CD14-positive monocyte (primary cell): Measurements from ENCODE around the gene PFDN4. TPM values are rescaled to one million over a fixed set of nuclear protein-coding genes. Genes with fewer than 3 reads are reported as not detected.

Source experiments
- DNase-seq, 3 donors: peaks; one replicate each; pipeline ENCODE4 v3.0.0-alpha.2; 2011 to 2022
- H2AFZ ChIP-seq: 2 replicates; pipeline ENCODE4 v1.6.0; 2012; ENCODE audit warnings: mild to moderate bottlenecking, low read depth, low read length, inconsistent platforms; ENCODE audit not compliant: insufficient read depth, poor library complexity, severe bottlenecking
- H3K27ac ChIP-seq, 2 donors: 1 replicate in 1 of 2; 2 replicates in 1 of 2; pipeline ENCODE4 v1.5.1; 2012 to 2013; ENCODE audit warnings: low read length in 2 of 2, control low read depth in 1 of 2, inconsistent platforms in 1 of 2, low read depth in 1 of 2, mild to moderate bottlenecking in 1 of 2
- H3K27me3 ChIP-seq, 2 donors: one replicate each; pipeline versions ENCODE4 v1.6.0 to v1.6.1; 2011 to 2013; ENCODE audit warnings: low read length in 2 of 2; ENCODE audit not compliant: control insufficient read depth in 2 of 2, insufficient read depth in 2 of 2
- H3K36me3 ChIP-seq, 2 donors: replicated peaks in 1 of 2; 1 replicate in 1 of 2; 2 replicates in 1 of 2; pipeline versions ENCODE4 v1.5.1 to v1.6.1; 2012 to 2013; ENCODE audit warnings: low read length in 2 of 2, control low read depth in 1 of 2, inconsistent platforms in 1 of 2, mild to moderate bottlenecking in 1 of 2; ENCODE audit not compliant: insufficient read depth in 2 of 2, control insufficient read depth in 1 of 2
- H3K4me1 ChIP-seq, 2 donors: 1 replicate in 1 of 2; 2 replicates in 1 of 2; pipeline versions ENCODE4 v1.5.1 to v1.6.1; 2012 to 2013; ENCODE audit warnings: low read length in 2 of 2, control low read depth in 1 of 2, inconsistent platforms in 1 of 2, mild to moderate bottlenecking in 1 of 2, moderate library complexity in 1 of 2; ENCODE audit not compliant: insufficient read depth in 2 of 2, control insufficient read depth in 1 of 2
- H3K4me2 ChIP-seq: replicated peaks from 2 replicates; pipeline ENCODE3; 2012; ENCODE audit warnings: low read length, moderate library complexity, mild to moderate bottlenecking; ENCODE audit not compliant: poor library complexity, severe bottlenecking; ENCODE audit errors: extremely low read depth
- H3K4me3 ChIP-seq, 3 experiments: fragments of 200-600 bp in 1 of 3; sonication (generic) in 1 of 3; replicated peaks in 1 of 3; 1 replicate in 2 of 3; 2 replicates in 1 of 3; pipeline ENCODE4 v1.5.1; 2011 to 2013; ENCODE audit warnings: low read length in 3 of 3, mild to moderate bottlenecking in 3 of 3, control low read depth in 2 of 3, low read depth in 2 of 3, inconsistent platforms in 1 of 3, moderate library complexity in 1 of 3
- H3K79me2 ChIP-seq: 2 replicates; pipeline ENCODE4 v1.6.0; 2012; ENCODE audit warnings: mild to moderate bottlenecking, control low read depth, inconsistent platforms, low read length, moderate library complexity; ENCODE audit not compliant: insufficient read depth
- H3K9ac ChIP-seq: 2 replicates; pipeline ENCODE4 v1.6.0; 2017; ENCODE audit warnings: low read length, mild to moderate bottlenecking; ENCODE audit not compliant: insufficient read depth, poor library complexity, severe bottlenecking
- H3K9me3 ChIP-seq, 2 donors: replicated peaks in 1 of 2; 1 replicate in 1 of 2; 2 replicates in 1 of 2; pipeline versions ENCODE4 v1.5.1 to v1.6.1; 2012 to 2013; ENCODE audit warnings: low read length in 2 of 2, control low read depth in 1 of 2; ENCODE audit not compliant: control insufficient read depth in 1 of 2, insufficient read depth in 1 of 2
- H4K20me1 ChIP-seq: 2 replicates; pipeline ENCODE4 v1.6.0; 2012; ENCODE audit warnings: mild to moderate bottlenecking, low read length, control low read depth, moderate library complexity; ENCODE audit not compliant: insufficient read depth
- H3K27ac Mint-ChIP-seq, 7 donors: one replicate each; pipeline ENCODE4 v1.8.0; 2020; ENCODE audit warnings: mild to moderate bottlenecking in 7 of 7, mixed read lengths in 7 of 7, moderate library complexity in 6 of 7, inconsistent platforms in 2 of 7
- H3K27me3 Mint-ChIP-seq, 3 donors: one replicate each; pipeline ENCODE4 v1.8.0; 2021 to 2022; ENCODE audit warnings: low read depth in 3 of 3, mild to moderate bottlenecking in 3 of 3, mixed read lengths in 3 of 3, moderate library complexity in 3 of 3, inconsistent platforms in 1 of 3
- H3K36me3 Mint-ChIP-seq, 2 donors: one replicate each; pipeline ENCODE4 v1.8.0; 2020; ENCODE audit warnings: mixed read lengths in 2 of 2, inconsistent platforms in 1 of 2, mild to moderate bottlenecking in 1 of 2
- H3K4me1 Mint-ChIP-seq: one replicate; pipeline ENCODE4 v1.8.0; 2020; ENCODE audit warnings: mild to moderate bottlenecking, mixed read lengths
- H3K4me3 Mint-ChIP-seq, 2 donors: one replicate each; pipeline ENCODE4 v1.8.0; 2020; ENCODE audit warnings: mild to moderate bottlenecking in 2 of 2, mixed read lengths in 2 of 2, moderate library complexity in 1 of 2
- H3K9me3 Mint-ChIP-seq, 7 donors: one replicate each; pipeline ENCODE4 v1.8.0; 2020 to 2022; ENCODE audit warnings: mixed read lengths in 7 of 7, mild to moderate bottlenecking in 6 of 7, moderate library complexity in 6 of 7, inconsistent platforms in 2 of 7
- WGBS: methylation state at CpG from one replicate; pipeline ENCODE4 v1.1.5; 2013; ENCODE audit warnings: missing lambda C conversion rate; ENCODE audit not compliant: insufficient coverage; 5-methylcytosine and 5-hydroxymethylcytosine counted together
- intact Hi-C, 2 donors: fragments of 100-400 bp; cut with micrococcal nuclease; formaldehyde crosslinking; loops; one replicate each; pipeline versions ENCODE4 v1.15.0 to v1.15.1; 2023
- polyA plus RNA-seq, 3 donors: library from polyadenylated mRNA; depleted of rRNA in 1 of 3; unstranded in 2 of 3; stranded (reverse) in 1 of 3; fragments of 300-500 nt in 2 of 3; fragments of >200 nt in 1 of 3; fragmentation: Illumina TruSeq in 2 of 3; gene quantifications; 1 replicate in 2 of 3; 2 replicates in 1 of 3; pipeline ENCODE4 v1.2.3, GENCODE V29; 2012 to 2021
- TF ChIP-seq, protein P1 (sequence below): fragments of 200-600 bp; IDR thresholded peaks from one replicate; pipeline ENCODE4 v1.8.0; 2022; ENCODE audit warnings: antibody characterized with exemption, mild to moderate bottlenecking

PFDN4 gene
- polyA plus RNA-seq, 3 donors: 12.6 to 49.0 (median 32.1) TPM

DNA sequence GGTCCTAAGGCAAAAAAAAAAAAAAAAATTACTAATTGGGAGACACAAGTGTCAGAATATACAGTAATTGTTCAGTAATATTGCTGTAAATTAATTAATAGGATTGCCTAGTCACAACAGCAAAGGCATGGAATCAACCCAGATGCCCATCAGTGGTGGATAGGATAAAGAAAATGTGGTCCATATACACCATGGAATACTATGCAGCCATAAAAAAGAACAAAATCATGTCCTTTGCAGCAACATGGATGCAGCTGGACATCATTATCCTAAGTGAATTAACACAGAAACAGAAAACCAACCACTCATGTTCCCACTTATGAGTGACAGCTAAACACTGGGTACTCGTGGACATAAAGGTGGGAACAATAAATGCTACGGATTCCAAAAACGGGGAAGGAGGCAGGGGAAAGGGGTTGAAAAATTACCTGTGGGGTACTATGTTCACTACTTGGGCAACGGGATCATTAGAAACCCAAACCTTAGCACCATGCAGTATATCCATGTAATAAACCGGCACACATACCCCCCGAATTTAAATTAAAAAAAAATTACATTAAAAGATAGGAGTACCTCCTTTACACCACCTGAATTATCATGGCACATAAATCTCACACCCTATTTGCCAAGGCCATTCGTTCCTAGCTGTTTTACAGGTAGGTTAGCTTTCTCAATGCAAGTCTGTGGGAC is 689 bp upstream of the PFDN4 start:
- TF ChIP-seq, protein P1, sequence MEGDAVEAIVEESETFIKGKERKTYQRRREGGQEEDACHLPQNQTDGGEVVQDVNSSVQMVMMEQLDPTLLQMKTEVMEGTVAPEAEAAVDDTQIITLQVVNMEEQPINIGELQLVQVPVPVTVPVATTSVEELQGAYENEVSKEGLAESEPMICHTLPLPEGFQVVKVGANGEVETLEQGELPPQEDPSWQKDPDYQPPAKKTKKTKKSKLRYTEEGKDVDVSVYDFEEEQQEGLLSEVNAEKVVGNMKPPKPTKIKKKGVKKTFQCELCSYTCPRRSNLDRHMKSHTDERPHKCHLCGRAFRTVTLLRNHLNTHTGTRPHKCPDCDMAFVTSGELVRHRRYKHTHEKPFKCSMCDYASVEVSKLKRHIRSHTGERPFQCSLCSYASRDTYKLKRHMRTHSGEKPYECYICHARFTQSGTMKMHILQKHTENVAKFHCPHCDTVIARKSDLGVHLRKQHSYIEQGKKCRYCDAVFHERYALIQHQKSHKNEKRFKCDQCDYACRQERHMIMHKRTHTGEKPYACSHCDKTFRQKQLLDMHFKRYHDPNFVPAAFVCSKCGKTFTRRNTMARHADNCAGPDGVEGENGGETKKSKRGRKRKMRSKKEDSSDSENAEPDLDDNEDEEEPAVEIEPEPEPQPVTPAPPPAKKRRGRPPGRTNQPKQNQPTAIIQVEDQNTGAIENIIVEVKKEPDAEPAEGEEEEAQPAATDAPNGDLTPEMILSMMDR: no peak
- no peaks in the 10 kb centered on the region for H3K9me3 ChIP-seq
- Mint-ChIP-seq H3K27ac (peak overlapping the region in 2 of 7 donors; percentile 98 to 100), H3K36me3 (peaks cover 0 to 8% of the 10 kb centered on the region in 2 donors), H3K9me3 (no peaks in the 10 kb centered on the region), H3K4me3 (no peak overlapping the region), H3K27me3 (no peaks in the 10 kb centered on the region), H3K4me1 (peaks cover 31% of the 10 kb centered on the region)
- intact Hi-C loops: loop anchor here in 1 of 2 donors (5.0 kb wide), 1 partner anchor 260 kb away; no protein-coding TSS in a partner anchor
- H3K27ac ChIP-seq: peak overlapping the region in 1 of 2 donors; percentile 99
- peaks cover 15% of the 10 kb centered on the region for H4K20me1 ChIP-seq
- peak overlapping the region; percentile 96 for H3K4me2 ChIP-seq
- peaks cover 35% of the 10 kb centered on the region for H3K79me2 ChIP-seq
- H2AFZ ChIP-seq: peak overlapping the region; percentile 97
- H3K4me3 ChIP-seq: peak overlapping the region in 1 of 3 experiments; percentile 94
- H3K9ac ChIP-seq: peak overlapping the region; percentile 96
- H3K4me1 ChIP-seq: peaks cover 20 to 26% of the 10 kb centered on the region in 2 donors
- H3K36me3 ChIP-seq: peaks cover 0 to 7% of the 10 kb centered on the region in 2 donors
- WGBS: no CpG with 5 or more reads among the region's 7 CpGs
- no peaks in the 10 kb centered on the region for H3K27me3 ChIP-seq
- no peak for DNase-seq

DNA sequence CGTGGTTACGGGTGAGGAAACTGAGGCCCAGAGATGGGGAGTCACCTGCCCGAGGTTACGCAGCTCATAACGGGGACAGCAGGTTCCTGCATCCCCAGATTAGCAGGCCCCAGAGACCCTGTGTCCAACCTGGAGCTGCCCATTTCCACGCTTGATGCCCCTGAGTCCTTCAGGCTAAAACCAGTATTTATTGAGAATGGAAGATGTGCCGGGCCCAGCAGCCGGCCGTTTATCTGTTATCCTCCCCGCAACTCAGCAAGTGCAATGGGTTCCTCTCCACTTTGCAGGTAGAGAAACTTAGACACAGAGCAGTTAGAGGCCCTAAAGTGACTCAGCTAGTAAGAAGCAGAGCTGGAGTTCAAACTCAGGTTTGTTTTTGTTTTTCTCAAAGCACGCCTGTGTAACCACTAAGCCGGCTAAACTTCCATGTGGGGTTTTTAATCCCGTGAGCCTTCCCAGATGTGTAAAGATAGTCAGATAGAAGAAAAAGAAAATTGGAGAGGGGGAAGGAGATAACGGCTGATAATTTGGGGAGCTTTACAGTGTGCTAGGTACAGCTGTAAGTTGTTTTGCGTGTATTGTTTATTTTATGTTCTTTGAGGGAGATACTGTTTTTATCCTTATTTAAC is 775 bp downstream of the PFDN4 start:
- Histone ChIP-seq H3K27me3 (no peaks in the 10 kb centered on the region), H3K4me3 (peak overlapping the region; percentile 66 to 94 (median 74)), H3K9me3 (no peaks in the 10 kb centered on the region), H4K20me1 (peaks cover 21% of the 10 kb centered on the region), H3K4me2 (peak overlapping the region; percentile 96), H3K79me2 (peaks cover 47% of the 10 kb centered on the region), H2AFZ (peak overlapping the region; percentile 97), H3K27ac (peak overlapping the region in 1 of 2 donors; percentile 99), H3K36me3 (peaks cover 0 to 7% of the 10 kb centered on the region in 2 donors), H3K9ac (peak overlapping the region; percentile 96), H3K4me1 (peaks cover 16 to 17% of the 10 kb centered on the region in 2 donors)
- H3K4me3 Mint-ChIP-seq: peak overlapping the region; percentile 78 to 88
- intact Hi-C loops: loop anchor here in 1 of 2 donors (5.0 kb wide), 1 partner anchor 261 kb away; no protein-coding TSS in a partner anchor
- peaks cover 0 to 8% of the 10 kb centered on the region in 2 donors for H3K36me3 Mint-ChIP-seq
- no peaks in the 10 kb centered on the region for H3K9me3 Mint-ChIP-seq
- H3K27ac Mint-ChIP-seq: peak overlapping the region in 5 of 7 donors; percentile 41 to 85 (median 64)
- no peaks in the 10 kb centered on the region for H3K27me3 Mint-ChIP-seq
- TF ChIP-seq, protein P1: no peak
- H3K4me1 Mint-ChIP-seq: peaks cover 24% of the 10 kb centered on the region
- no peak for DNase-seq
- WGBS: 4% methylated on average over 12 of the region's 15 CpGs
